Fibroblast of gingiva (primary cell): ENCODE data around the gene BMERB1.

Experiments used
- DNase-seq: peaks from one replicate; pipeline ENCODE4 v3.0.0-alpha.2; 2011; ENCODE audit warnings: low read depth

BMERB1 gene

DNA sequence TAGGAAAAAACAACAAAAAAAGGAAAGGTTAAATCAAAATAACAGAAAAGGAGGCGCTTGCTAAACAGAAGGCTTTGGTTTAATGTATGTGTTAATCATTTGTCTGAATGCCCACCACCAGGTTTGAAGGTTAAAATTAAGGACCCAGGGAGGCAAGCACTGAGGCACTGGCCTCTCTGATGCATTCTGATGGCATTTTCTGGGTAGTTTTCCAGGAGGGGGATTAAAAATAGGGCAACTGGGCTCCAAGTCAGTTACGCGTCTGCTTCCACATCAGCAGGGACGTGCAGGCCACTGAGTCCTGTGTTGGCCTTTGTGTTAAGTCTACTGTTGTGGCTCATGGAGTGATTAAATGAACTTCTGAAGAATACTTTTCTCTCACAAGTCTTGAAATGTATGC lies 181.6 kb downstream of the BMERB1 start:
- no peak for DNase-seq

DNA sequence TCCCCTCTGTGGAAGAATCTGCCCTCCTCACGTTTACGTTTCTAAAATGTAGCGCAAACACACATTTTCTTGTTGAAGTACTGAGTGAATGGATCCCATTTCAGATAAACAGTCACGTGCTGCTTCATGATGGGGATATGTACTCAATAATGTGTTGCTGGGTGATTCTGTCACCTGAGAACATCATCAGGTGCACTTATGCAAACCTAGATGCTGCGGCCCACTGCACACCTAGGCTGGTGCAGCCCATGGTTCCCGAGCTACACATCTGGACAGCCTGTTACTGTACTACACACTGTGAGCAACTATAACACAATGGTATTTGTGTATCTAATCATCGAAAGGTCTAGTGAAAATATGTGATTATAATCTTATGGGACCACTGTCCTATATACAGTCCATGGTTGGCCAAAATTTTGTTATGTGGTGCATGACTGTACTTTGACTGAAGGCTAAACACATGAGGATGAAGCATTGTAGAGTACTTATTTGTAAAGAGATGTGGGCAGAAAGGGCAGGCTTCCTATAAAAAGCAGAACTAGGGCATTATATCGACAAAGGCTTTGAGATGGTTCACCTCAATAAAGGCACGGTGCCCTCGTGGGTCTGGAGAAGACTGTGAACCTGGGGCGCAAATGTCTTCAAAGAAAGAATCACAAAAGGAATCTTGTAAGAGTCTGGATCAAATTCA lies 182.2 kb downstream of the BMERB1 start:
- DNase-seq: no peak

- DNase-seq: no peak
These were observed 183.5 kb downstream of the BMERB1 start for GRCh38 chr16:15617901-15618300.

- no peak for DNase-seq
These were observed 184.0 kb downstream of the BMERB1 start for GRCh38 chr16:15618392-15618791.

DNA sequence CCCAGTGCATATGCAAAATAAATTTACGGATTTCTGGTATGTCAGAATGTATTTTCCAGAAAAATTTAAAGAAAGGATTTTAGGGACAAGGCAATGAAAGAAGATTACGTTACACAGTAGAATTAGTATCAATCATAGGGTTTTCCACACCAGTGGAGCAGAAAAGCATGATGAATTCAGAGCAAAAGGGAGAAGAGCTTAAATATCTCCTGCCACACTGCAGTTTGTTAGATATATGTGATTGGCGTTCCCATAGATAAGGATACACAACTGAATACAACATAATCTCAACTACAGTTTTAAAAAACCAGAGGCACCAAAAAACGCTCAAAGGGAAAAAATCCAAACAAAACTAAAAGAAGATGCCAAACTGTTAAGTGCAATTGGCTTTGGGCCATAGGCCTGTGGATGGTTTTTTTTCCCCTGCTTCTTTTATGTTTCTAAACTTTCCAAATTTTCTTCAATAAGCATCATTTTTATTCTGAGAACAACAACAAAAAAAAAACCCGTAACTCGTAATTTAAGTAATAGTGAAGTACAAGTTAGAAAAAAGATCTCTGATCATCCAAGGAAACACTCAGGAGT lies 186.3 kb downstream of the BMERB1 start:
- DNase-seq: no peak

DNA sequence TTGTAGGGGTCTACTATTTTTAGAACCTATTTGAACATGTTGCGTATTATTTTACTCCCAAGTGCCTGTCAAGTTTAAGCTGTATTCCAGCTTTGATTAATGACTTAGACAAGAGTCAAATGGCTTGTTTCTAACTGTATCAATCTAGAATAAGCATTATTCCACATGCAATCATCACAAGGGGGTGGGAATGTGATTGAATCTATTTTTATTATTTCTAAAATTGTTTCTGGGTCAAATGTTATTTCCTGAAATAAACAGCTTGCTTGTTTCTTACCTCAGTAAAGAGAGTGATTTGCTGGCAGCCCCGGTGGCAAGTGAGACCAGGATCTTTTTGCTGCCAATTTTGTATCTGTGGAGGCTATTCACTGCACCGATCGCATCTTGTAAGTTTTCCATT lies 187.1 kb downstream of the BMERB1 start:
- DNase-seq: no peak

GRCh38 chr16:15621889-15622288 lies 187.5 kb downstream of the BMERB1 start:
- DNase-seq: no peak

GRCh38 chr16:15631730-15632409 lies 197.5 kb downstream of the BMERB1 start:
- DNase-seq: no peak

DNA sequence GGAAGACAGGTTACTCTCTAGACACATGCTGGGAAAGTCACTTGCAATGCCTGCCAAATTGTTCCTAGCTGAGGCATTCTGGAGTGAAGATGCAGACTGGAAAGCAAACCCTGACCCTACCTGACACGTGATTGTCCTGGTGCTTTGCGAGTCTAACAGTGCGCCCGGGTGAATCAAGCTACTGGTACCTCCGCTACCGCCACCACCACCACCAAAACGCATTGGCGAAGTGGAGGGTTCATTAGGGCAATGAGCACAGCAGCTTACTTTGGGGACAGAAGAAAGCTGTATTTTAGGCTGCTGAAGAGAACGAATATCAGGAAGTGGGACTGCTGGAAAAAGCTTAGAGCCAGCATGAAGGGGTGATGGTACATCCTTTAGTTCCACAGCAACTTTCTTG lies 201.5 kb downstream of the BMERB1 start:
- no peak for DNase-seq

DNA sequence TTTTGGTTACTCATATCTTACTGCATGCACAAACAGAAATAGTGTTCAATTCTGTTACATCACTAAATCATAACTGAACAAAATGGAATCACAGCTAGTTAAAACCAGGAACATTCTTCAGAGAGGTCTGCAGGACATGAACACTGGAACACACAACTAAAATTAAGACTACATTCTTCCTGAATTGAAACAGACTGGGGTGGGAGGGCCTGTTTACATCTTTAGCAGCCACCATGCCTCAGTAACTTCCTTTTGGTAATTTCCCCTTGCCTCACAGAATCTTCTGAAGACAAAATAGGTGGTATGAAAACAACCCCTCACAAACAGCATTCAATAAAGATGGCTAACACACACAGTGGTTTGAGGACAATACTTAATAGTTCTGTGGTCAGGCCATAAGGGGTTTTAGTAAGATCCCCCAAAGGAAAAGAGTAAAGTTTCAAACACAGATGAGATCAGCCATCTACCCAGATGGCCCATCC lies 202.0 kb downstream of the BMERB1 start:
- no peak for DNase-seq
